WTC11 (cell line): ENCODE results near the gene OPCML. TPM values are rescaled to one million over a fixed set of nuclear protein-coding genes. Genes with fewer than 3 reads are reported as not detected.

Experiments used
- ATAC-seq: fragments of 200-7000 bp; cut with Tn5 transposase; 2 replicates; pipeline ENCODE4 v1.10.0; 2021; ENCODE audit warnings: mild to moderate bottlenecking, moderate library complexity
- CTCF ChIA-PET: fragments of 300-600 bp; sonication (Branson Sonifier 250); formaldehyde crosslinking; loops from one replicate; lab custom pipeline; 2021; ENCODE audit warnings: antibody characterized with exemption; lab: Charles Lee
- POLR2A ChIA-PET: fragments of 350-600 bp; sonication (Branson Sonifier 250); formaldehyde crosslinking; loops from one replicate; lab custom pipeline; 2021; ENCODE audit warnings: antibody characterized with exemption; lab: Charles Lee
- DNase-seq: peaks from one replicate; pipeline ENCODE4 v3.0.0; 2021; ENCODE audit warnings: low spot score
- H3K27ac Mint-ChIP-seq: 2 replicates; pipeline ENCODE4 v1.8.0; 2021; ENCODE audit warnings: mixed read lengths
- H3K27me3 Mint-ChIP-seq: 2 replicates; pipeline ENCODE4 v1.8.0; 2021; ENCODE audit warnings: low read depth, mild to moderate bottlenecking, moderate library complexity, mixed read lengths
- H3K36me3 Mint-ChIP-seq: 2 replicates; pipeline ENCODE4 v1.8.0; 2021; ENCODE audit warnings: mixed read lengths
- H3K4me1 Mint-ChIP-seq: 2 replicates; pipeline ENCODE4 v1.8.0; 2022; ENCODE audit warnings: mixed read lengths
- H3K4me3 Mint-ChIP-seq: 2 replicates; pipeline ENCODE4 v1.8.0; 2021; ENCODE audit warnings: mild to moderate bottlenecking, moderate library complexity, mixed read lengths
- H3K9me3 Mint-ChIP-seq: 2 replicates; pipeline ENCODE4 v1.8.0; 2021; ENCODE audit warnings: mixed read lengths
- ARID4B ChIP-seq: sonication (generic); formaldehyde crosslinking; IDR thresholded peaks from 2 replicates; pipeline ENCODE4 v1.8.0; 2023; ENCODE audit warnings: missing genetic modification reagents, mild to moderate bottlenecking, borderline replicate concordance
- ATF3 ChIP-seq: sonication (generic); formaldehyde crosslinking; conservative IDR thresholded peaks from 2 replicates; pipeline ENCODE4 v1.8.1; 2022; ENCODE audit warnings: mild to moderate bottlenecking, missing genetic modification reagents
- ATF6 ChIP-seq: sonication (generic); formaldehyde crosslinking; IDR thresholded peaks from 2 replicates; pipeline ENCODE4 v1.8.1; 2023; ENCODE audit warnings: mild to moderate bottlenecking, missing genetic modification reagents
- CTCF ChIP-seq: fragments of 200-600 bp; IDR thresholded peaks from 2 replicates; pipeline ENCODE4 v1.8.0; 2022; ENCODE audit warnings: antibody characterized with exemption
- E2F5 ChIP-seq: sonication (generic); formaldehyde crosslinking; IDR thresholded peaks from 2 replicates; pipeline ENCODE4 v1.8.1; 2022; ENCODE audit warnings: mild to moderate bottlenecking, moderate library complexity, missing genetic modification reagents
- ELF4 ChIP-seq: sonication (generic); formaldehyde crosslinking; IDR thresholded peaks from 2 replicates; pipeline ENCODE4 v1.8.1; 2022; ENCODE audit warnings: low read depth, mild to moderate bottlenecking, moderate library complexity, missing genetic modification reagents
- ESRRA ChIP-seq: sonication (generic); formaldehyde crosslinking; IDR thresholded peaks from 2 replicates; pipeline ENCODE4 v1.8.1; 2022; ENCODE audit warnings: mild to moderate bottlenecking, missing genetic modification reagents, borderline replicate concordance
- FOXP4 ChIP-seq: sonication (generic); formaldehyde crosslinking; IDR thresholded peaks from 2 replicates; pipeline ENCODE4 v1.8.0; 2022; ENCODE audit warnings: mild to moderate bottlenecking, missing genetic modification reagents
- GABPB1 ChIP-seq: sonication (generic); formaldehyde crosslinking; IDR thresholded peaks from 2 replicates; pipeline ENCODE4 v1.8.1; 2023; ENCODE audit warnings: mild to moderate bottlenecking, missing genetic modification reagents
- JAZF1 ChIP-seq: fragments of 250-450 bp; sonication (Bioruptor Pico); IDR thresholded peaks from 2 replicates; pipeline ENCODE4 v1.9.0; 2021; ENCODE audit warnings: moderate library complexity, mild to moderate bottlenecking, inconsistent platforms
- JUN ChIP-seq: sonication (generic); formaldehyde crosslinking; IDR thresholded peaks from 2 replicates; pipeline ENCODE4 v1.8.0; 2023; ENCODE audit warnings: mild to moderate bottlenecking, missing genetic modification reagents
- KAT7 ChIP-seq: sonication (generic); formaldehyde crosslinking; IDR thresholded peaks from 2 replicates; pipeline ENCODE4 v1.8.1; 2023; ENCODE audit warnings: missing genetic modification reagents, mild to moderate bottlenecking, borderline replicate concordance
- MXD4 ChIP-seq: fragments of 250-450 bp; sonication (Bioruptor Pico); IDR thresholded peaks from 2 replicates; pipeline ENCODE4 v1.8.0; 2021; ENCODE audit warnings: mild to moderate bottlenecking, moderate library complexity, borderline replicate concordance
- NFYB ChIP-seq: sonication (generic); formaldehyde crosslinking; conservative IDR thresholded peaks from 2 replicates; pipeline ENCODE4 v1.8.0; 2022; ENCODE audit warnings: low read depth, missing genetic modification reagents
- PREB ChIP-seq: sonication (generic); formaldehyde crosslinking; IDR thresholded peaks from 2 replicates; pipeline ENCODE4 v1.8.1; 2022; ENCODE audit warnings: mild to moderate bottlenecking, missing genetic modification reagents, moderate library complexity, borderline replicate concordance
- RORB ChIP-seq: fragments of 250-450 bp; sonication (Bioruptor Pico); IDR thresholded peaks from 2 replicates; pipeline ENCODE4 v1.9.0; 2021; ENCODE audit warnings: mild to moderate bottlenecking
- TP53 ChIP-seq: sonication (generic); formaldehyde crosslinking; IDR thresholded peaks from 2 replicates; pipeline ENCODE4 v1.8.1; 2023; ENCODE audit warnings: mild to moderate bottlenecking, missing genetic modification reagents
- ZNF138 ChIP-seq: sonication (generic); formaldehyde crosslinking; conservative IDR thresholded peaks from 2 replicates; pipeline ENCODE4 v1.8.1; 2022; ENCODE audit warnings: mild to moderate bottlenecking, moderate library complexity, missing genetic modification reagents
- ZNF232 ChIP-seq: sonication (generic); formaldehyde crosslinking; IDR thresholded peaks from 2 replicates; pipeline ENCODE4 v1.8.0; 2022; ENCODE audit warnings: mild to moderate bottlenecking, missing genetic modification reagents
- ZNF396 ChIP-seq: fragments of 250-450 bp; sonication (Bioruptor Pico); IDR thresholded peaks from 2 replicates; pipeline ENCODE4 v1.8.0; 2021; ENCODE audit warnings: mild to moderate bottlenecking, moderate library complexity, borderline replicate concordance
- total RNA-seq: library from RNA; stranded (reverse); gene quantifications from 3 replicates; pipeline ENCODE4 v1.2.3, GENCODE V29; 2021

The OPCML gene
- total RNA-seq, 1 experiment from 2014 or later, result 1.5 TPM

- TF ChIP-seq CTCF (no peak), ATF6 (no peak), ESRRA (CRISPR knock-in tag) (no peak), ZNF138 (no peak), TP53 (CRISPR knock-in tag) (no peak), MXD4 (CRISPR knock-in tag) (no peak), RORB (CRISPR knock-in tag) (no peak), ATF3 (CRISPR knock-in tag) (no peak), KAT7 (CRISPR knock-in tag) (no peak), E2F5 (no peak)
- TF ChIP-seq, all 79 proteins: peak for 0
Observed at GRCh38 chr11:132556316-132556715, 976.0 kb downstream of the OPCML start (continued).

GRCh38 chr11:132555617-132556016 is 976.7 kb downstream of the OPCML start:
- Mint-ChIP-seq H3K27ac (no peak overlapping the region), H3K36me3 (peaks cover 9% of the 10 kb centered on the region), H3K4me3 (no peak overlapping the region), H3K27me3 (no peaks in the 10 kb centered on the region), H3K4me1 (no peaks in the 10 kb centered on the region), H3K9me3 (peaks cover 26% of the 10 kb centered on the region)
- POLR2A ChIA-PET, result no interaction called here
- no peak for DNase-seq
- no peak for ATAC-seq
- CTCF ChIA-PET, result no interaction called here
- no peak for TF ChIP-seq PREB (CRISPR knock-in tag)

- ChIA-PET CTCF (no interaction called here), POLR2A (no interaction called here)
- Mint-ChIP-seq H3K9me3 (peaks cover 38% of the 10 kb centered on the region), H3K36me3 (peaks cover 9% of the 10 kb centered on the region), H3K27ac (no peak overlapping the region), H3K4me1 (peaks cover 4% of the 10 kb centered on the region; the same call in 1 of the 2 replicates), H3K27me3 (no peaks in the 10 kb centered on the region), H3K4me3 (no peak overlapping the region)
- DNase-seq (no peak), ATAC-seq (no peak)
- TF ChIP-seq ARID4B (CRISPR knock-in tag), result no peak
- TF ChIP-seq GABPB1 (CRISPR knock-in tag), result no peak
- no peak for TF ChIP-seq ZNF232 (CRISPR knock-in tag)
- no peak for TF ChIP-seq NFYB (CRISPR knock-in tag)
- TF ChIP-seq FOXP4, result no peak
- TF ChIP-seq ELF4 (CRISPR knock-in tag), result no peak
- no peak for TF ChIP-seq TP53 (CRISPR knock-in tag)
- TF ChIP-seq JUN (CRISPR knock-in tag), result no peak
- TF ChIP-seq ZNF396 (CRISPR knock-in tag), result no peak
- no peak for TF ChIP-seq E2F5
- TF ChIP-seq JAZF1, result no peak
Observed at GRCh38 chr11:132551016-132551415, 981.3 kb downstream of the OPCML start.
